RPMI7951 (cell line): ENCODE measurements around the gene APPBP2. TPM values are rescaled to one million over a fixed set of nuclear protein-coding genes. Genes with fewer than 3 reads are reported as not detected.

Experiments used
- DNase-seq: peaks from one replicate; pipeline ENCODE4 v3.0.0-alpha.2; 2012; ENCODE audit warnings: low read depth
- total RNA-seq: library from RNA; depleted of rRNA; stranded (reverse); fragments of >200 nt; shearing (Covaris generic); gene quantifications from 2 replicates; pipeline ENCODE4 v1.2.3, GENCODE V29; 2014; rRNA removed

APPBP2 gene
- total RNA-seq, 1 experiment from 2014 or later: 20.3 TPM

DNA sequence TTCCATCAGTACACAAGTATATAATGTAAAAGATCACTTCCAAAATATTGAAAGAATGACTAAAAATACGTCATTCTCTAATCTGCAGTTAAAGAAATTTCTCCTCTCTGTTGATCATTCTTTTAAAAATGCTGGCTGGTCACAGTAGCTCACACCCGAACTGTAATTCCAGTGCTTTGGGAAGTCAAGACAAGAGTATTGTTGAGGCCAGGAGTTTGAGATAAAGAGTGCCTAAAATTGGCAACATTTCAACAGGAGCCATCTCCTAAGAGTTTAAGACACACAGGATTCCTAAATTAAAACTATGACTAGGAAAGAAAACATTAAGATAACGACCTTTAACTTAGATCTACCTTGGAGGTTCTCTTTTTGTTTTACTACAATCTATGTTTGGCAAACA is 129.6 kb downstream of the APPBP2 start:
- DNase-seq: no peak

DNA sequence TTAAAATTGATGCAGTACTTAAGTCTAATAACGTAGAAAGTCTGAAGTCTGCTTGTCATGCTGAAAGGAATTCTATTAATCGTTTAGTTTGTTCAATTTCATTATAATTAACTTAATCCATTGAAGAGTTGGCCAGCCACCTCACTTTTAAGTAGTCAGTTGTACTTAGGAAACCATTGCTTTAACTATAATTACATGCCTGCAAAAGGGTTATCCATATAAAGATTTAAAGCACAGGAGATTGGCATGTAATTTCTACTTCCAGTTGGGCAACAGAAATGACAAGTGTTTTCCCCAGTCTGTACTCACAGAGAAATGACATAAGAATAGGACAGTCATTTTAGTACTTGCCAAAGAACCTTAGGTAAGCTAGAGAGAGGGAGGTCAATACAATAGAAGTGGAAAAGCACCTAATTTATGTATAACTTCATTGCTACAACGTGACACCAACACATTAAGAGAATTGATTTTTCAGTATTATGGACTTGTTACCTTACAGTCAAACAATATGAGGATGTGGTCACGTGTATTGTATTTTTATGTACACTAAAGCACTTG is 130.5 kb downstream of the APPBP2 start:
- DNase-seq: no peak

DNA sequence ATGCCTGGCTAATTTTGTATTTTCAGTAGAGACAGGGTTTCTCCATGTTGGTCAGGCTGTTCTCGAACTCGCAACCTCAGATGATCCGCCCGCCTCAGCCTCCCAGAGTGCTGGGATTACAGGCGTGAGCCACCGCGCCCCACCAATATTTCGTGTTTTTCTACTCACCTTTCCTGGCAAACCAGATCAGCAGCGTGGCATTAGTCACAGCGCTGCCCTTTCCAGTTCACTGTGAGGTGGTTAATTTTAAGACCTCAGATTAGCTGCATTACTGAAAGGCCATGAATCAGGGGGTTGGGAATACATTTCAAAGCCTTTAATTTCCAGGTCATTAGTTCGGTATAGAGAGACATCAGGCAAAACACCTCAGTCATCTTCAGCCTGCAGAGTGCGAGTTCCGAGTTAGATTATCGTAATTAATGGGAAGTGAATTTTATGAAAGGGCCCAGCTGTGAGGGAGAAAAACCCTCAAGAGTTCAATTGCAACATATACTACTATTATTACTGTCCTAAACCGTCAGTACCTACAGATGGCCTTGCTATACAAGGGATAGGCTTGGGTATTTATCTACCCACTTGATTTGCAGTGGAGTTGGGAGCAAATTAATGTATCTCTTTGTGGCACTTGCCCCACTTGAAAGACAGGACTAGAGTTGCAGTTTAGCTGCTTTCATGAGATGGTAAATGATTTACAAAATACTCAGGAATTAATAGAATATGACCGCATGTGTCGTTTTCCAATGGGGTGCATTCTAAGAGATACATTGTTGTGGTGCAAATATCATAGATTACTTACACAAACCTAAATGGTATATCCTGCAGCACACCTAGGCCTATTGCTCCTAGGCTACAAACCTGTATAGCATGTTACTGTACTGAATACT is 132.0 kb downstream of the APPBP2 start:
- DNase-seq: no peak

Other genes starting within 250 kb of the APPBP2 start
- gene USP32, start 134.1 kb downstream of the APPBP2 start, total RNA-seq: 21.4 and 25.0 TPM in 2 replicates
- gene CHCT1, start 103.8 kb downstream of the APPBP2 start, total RNA-seq: not detected in 2 replicates
- 5.5 and 6.0 TPM in 2 replicates for gene PPM1D, start 74.0 kb upstream of the APPBP2 start, total RNA-seq
- gene BCAS3, start 151.6 kb upstream of the APPBP2 start, total RNA-seq: 7.6 and 11.2 TPM in 2 replicates